ENCODE data around the gene PDE8B.
"Not testable (repeated sequence)": the region's sequence is repeated elsewhere in the genome, so short reads cannot be mapped to it uniquely, and the experiment has no call there.

- TF ChIP-seq ZNF274 (IDR thresholded peaks at IDR 0.05; ENCODE audit: low read depth, low read length); YY1 (IDR thresholded peaks at IDR 0.05; ENCODE audit: insufficient read depth, insufficient read length); SUZ12 (IDR thresholded peaks at IDR 0.05; ENCODE audit: extremely low read depth, insufficient read depth, insufficient read length): not testable (repeated sequence)
Observed at GRCh38 chr5:77475041-77475440, 264.6 kb downstream of the PDE8B start.

Data from NT2/D1 (cell line).